IPS-18a (cell line): ENCODE measurements around the gene ZNF579.
A peak's percentile ranks its signal among the peaks of the same experiment; 100 is the strongest.

Source experiments
- H3K27ac ChIP-seq: one replicate; pipeline ENCODE4 v1.5.1; 2013; ENCODE audit warnings: low read length
- H3K27me3 ChIP-seq: one replicate; pipeline ENCODE4 v1.6.1; 2013; ENCODE audit warnings: mild to moderate bottlenecking, low read length; ENCODE audit not compliant: control insufficient read depth, insufficient read depth
- H3K36me3 ChIP-seq: one replicate; pipeline ENCODE4 v1.6.1; 2013; ENCODE audit warnings: low read depth, low read length; ENCODE audit not compliant: control insufficient read depth
- H3K4me1 ChIP-seq: one replicate; pipeline ENCODE4 v1.6.1; 2013; ENCODE audit warnings: low read depth, low read length; ENCODE audit not compliant: control insufficient read depth
- H3K4me3 ChIP-seq: one replicate; pipeline ENCODE4 v1.5.1; 2013; ENCODE audit warnings: low read length
- H3K9ac ChIP-seq: one replicate; pipeline ENCODE4 v1.6.1; 2013; ENCODE audit warnings: mild to moderate bottlenecking, low read length, moderate library complexity
- H3K9me3 ChIP-seq: one replicate; pipeline ENCODE4 v1.6.1; 2013; ENCODE audit warnings: low read depth, low read length; ENCODE audit not compliant: control insufficient read depth

Gene ZNF579

GRCh38 chr19:55580628-55581144 lies at the start of gene ZNF579:
ZNF579 (minus strand) TSS chr19:55580848; CDS start chr19:55579639, 1,209 bp downstream.
- Histone ChIP-seq H3K9ac (peak within 1 kb of the TSS; percentile 84), H3K27ac (no peak within 1 kb of the TSS), H3K4me1 (peaks cover 4% of the 10 kb centered on the region), H3K9me3 (no peaks in the 10 kb centered on the region), H3K36me3 (peaks cover 8% of the 10 kb centered on the region), H3K27me3 (no peaks in the 10 kb centered on the region), H3K4me3 (peak within 1 kb of the TSS; percentile 82)

- no peaks in the 10 kb centered on the region for H3K27me3 ChIP-seq
- H3K4me1 ChIP-seq = no peaks in the 10 kb centered on the region
- H3K36me3 ChIP-seq = no peaks in the 10 kb centered on the region
- no peak overlapping the region for H3K4me3 ChIP-seq
- no peak overlapping the region for H3K9ac ChIP-seq
- no peaks in the 10 kb centered on the region for H3K9me3 ChIP-seq
- H3K27ac ChIP-seq = no peak overlapping the region
These were observed 45.7 kb upstream of the ZNF579 start for GRCh38 chr19:55626350-55626749.

GRCh38 chr19:55625004-55625326 lies 44.3 kb upstream of the ZNF579 start:
- H3K9ac ChIP-seq = peak overlapping the region; percentile 49
- H3K36me3 ChIP-seq = no peaks in the 10 kb centered on the region
- H3K4me3 ChIP-seq = peak overlapping the region; percentile 64
- no peaks in the 10 kb centered on the region for H3K9me3 ChIP-seq
- peak overlapping the region; percentile 21 for H3K27ac ChIP-seq
- no peaks in the 10 kb centered on the region for H3K4me1 ChIP-seq
- H3K27me3 ChIP-seq = no peaks in the 10 kb centered on the region

GRCh38 chr19:55624109-55625003 lies 43.7 kb upstream of the ZNF579 start, which contains the start of gene ZNF784:
ZNF784 (minus strand) TSS chr19:55624566; CDS start chr19:55624561, 5 bp downstream.
- Histone ChIP-seq H3K4me3 (peak within 1 kb of the TSS; percentile 64), H3K27ac (peak within 1 kb of the TSS; percentile 21), H3K4me1 (no peaks in the 10 kb centered on the region), H3K9me3 (no peaks in the 10 kb centered on the region), H3K9ac (peak within 1 kb of the TSS; percentile 49), H3K27me3 (no peaks in the 10 kb centered on the region), H3K36me3 (no peaks in the 10 kb centered on the region)

GRCh38 chr19:55623561-55623960 lies 42.9 kb upstream of the ZNF579 start:
- Histone ChIP-seq H3K27ac (no peak overlapping the region), H3K9ac (no peak overlapping the region), H3K27me3 (no peaks in the 10 kb centered on the region), H3K4me1 (no peaks in the 10 kb centered on the region), H3K36me3 (no peaks in the 10 kb centered on the region), H3K9me3 (no peaks in the 10 kb centered on the region), H3K4me3 (peak overlapping the region; percentile 50)

- Histone ChIP-seq H3K27me3 (no peaks in the 10 kb centered on the region), H3K9me3 (no peaks in the 10 kb centered on the region), H3K4me3 (no peak overlapping the region), H3K9ac (no peak overlapping the region), H3K27ac (no peak overlapping the region), H3K4me1 (no peaks in the 10 kb centered on the region), H3K36me3 (no peaks in the 10 kb centered on the region)
These were observed 42.5 kb upstream of the ZNF579 start for GRCh38 chr19:55623130-55623529.

GRCh38 chr19:55622242-55622969 lies 41.8 kb upstream of the ZNF579 start:
- Histone ChIP-seq H3K36me3 (peaks cover 3% of the 10 kb centered on the region), H3K4me3 (no peak overlapping the region), H3K27me3 (no peaks in the 10 kb centered on the region), H3K9me3 (no peaks in the 10 kb centered on the region), H3K9ac (no peak overlapping the region), H3K27ac (no peak overlapping the region), H3K4me1 (no peaks in the 10 kb centered on the region)

- no peaks in the 10 kb centered on the region for H3K27me3 ChIP-seq
- peaks cover 5% of the 10 kb centered on the region for H3K36me3 ChIP-seq
- no peaks in the 10 kb centered on the region for H3K9me3 ChIP-seq
- H3K9ac ChIP-seq = no peak overlapping the region
- no peak overlapping the region for H3K27ac ChIP-seq
- H3K4me3 ChIP-seq = no peak overlapping the region
- H3K4me1 ChIP-seq = no peaks in the 10 kb centered on the region
These were observed 41.1 kb upstream of the ZNF579 start for GRCh38 chr19:55621673-55622231.

- Histone ChIP-seq H3K9me3 (no peaks in the 10 kb centered on the region), H3K9ac (no peak overlapping the region), H3K36me3 (peaks cover 5% of the 10 kb centered on the region), H3K27me3 (no peaks in the 10 kb centered on the region), H3K4me1 (no peaks in the 10 kb centered on the region), H3K27ac (no peak overlapping the region), H3K4me3 (no peak overlapping the region)
These were observed 40.6 kb upstream of the ZNF579 start for GRCh38 chr19:55621205-55621672.

GRCh38 chr19:55620410-55621204 lies 40.0 kb upstream of the ZNF579 start:
- Histone ChIP-seq H3K9ac (no peak overlapping the region), H3K27ac (no peak overlapping the region), H3K36me3 (peaks cover 5% of the 10 kb centered on the region)

GRCh38 chr19:55619286-55619685 lies 38.6 kb upstream of the ZNF579 start:
- peaks cover 5% of the 10 kb centered on the region for H3K36me3 ChIP-seq
- no peak overlapping the region for H3K4me3 ChIP-seq
- H3K9ac ChIP-seq = no peak overlapping the region
- H3K27ac ChIP-seq = no peak overlapping the region
- H3K27me3 ChIP-seq = no peaks in the 10 kb centered on the region
- H3K9me3 ChIP-seq = no peaks in the 10 kb centered on the region
- H3K4me1 ChIP-seq = no peaks in the 10 kb centered on the region

More at GRCh38 chr19:55620410-55621204, 40.0 kb upstream of the ZNF579 start:
- no peaks in the 10 kb centered on the region for H3K9me3 ChIP-seq
- H3K27me3 ChIP-seq = no peaks in the 10 kb centered on the region
- H3K4me1 ChIP-seq = no peaks in the 10 kb centered on the region
- H3K4me3 ChIP-seq = no peak overlapping the region
